A673 (cell line): ENCODE results near the gene SIRT6.

Source experiments
- CTCF ChIP-seq: fragments of 300-800, 200-600 bp; sonication (generic); conservative IDR thresholded peaks from 2 replicates; pipeline ENCODE4 v1.5.1; 2017; ENCODE audit warnings: low read depth, mild to moderate bottlenecking, antibody characterized with exemption, low read length, moderate library complexity, mixed read lengths
- EZH2 ChIP-seq: fragments of 200-600 bp; sonication (generic); IDR thresholded peaks from 2 replicates; pipeline ENCODE4 v1.6.1; 2017; ENCODE audit warnings: borderline replicate concordance, low read depth, mild to moderate bottlenecking, mixed read lengths, antibody characterized with exemption, low read length; ENCODE audit not compliant: poor library complexity, severe bottlenecking

GRCh38 chr19:4215807-4216206 lies 33.4 kb upstream of the SIRT6 start:
- TF ChIP-seq CTCF = no peak
- TF ChIP-seq EZH2 = no peak
